Inflammatory macrophage (primary cell): ENCODE measurements around the gene GRIA4.

ENCODE experiments used
- DNase-seq, 2 donors: peaks; one replicate each; pipeline ENCODE4 v3.0.0-alpha.2; 2020 to 2022

The GRIA4 gene

GRCh38 chr11:105790840-105791239 is 181.0 kb downstream of the GRIA4 start:
- DNase-seq = no peak

- no peak for DNase-seq
Measured at GRCh38 chr11:105793092-105793491, 183.2 kb downstream of the GRIA4 start.

- DNase-seq = no peak
Measured at GRCh38 chr11:105799263-105799662, 189.4 kb downstream of the GRIA4 start.

- no peak for DNase-seq
Measured at GRCh38 chr11:105799728-105800462, 190.0 kb downstream of the GRIA4 start.

GRCh38 chr11:105802390-105802789 is 192.5 kb downstream of the GRIA4 start:
- no peak for DNase-seq

GRCh38 chr11:105811242-105811641 is 201.4 kb downstream of the GRIA4 start:
- no peak for DNase-seq

- DNase-seq = no peak
Measured at GRCh38 chr11:105821372-105821771, 211.5 kb downstream of the GRIA4 start.

GRCh38 chr11:105821781-105822180 is 211.9 kb downstream of the GRIA4 start:
- DNase-seq = no peak

- DNase-seq = no peak
Measured at GRCh38 chr11:105823495-105824033, 213.7 kb downstream of the GRIA4 start.

GRCh38 chr11:105824457-105825013 is 214.7 kb downstream of the GRIA4 start:
- no peak for DNase-seq

- no peak for DNase-seq
Measured at GRCh38 chr11:105825141-105825540, 215.3 kb downstream of the GRIA4 start.

GRCh38 chr11:105827906-105828305 is 218.0 kb downstream of the GRIA4 start:
- DNase-seq = no peak

- DNase-seq = peak; percentile 47
Measured at GRCh38 chr11:105829084-105829483, 219.2 kb downstream of the GRIA4 start.

- DNase-seq = no peak
Measured at GRCh38 chr11:105834461-105834860, 224.6 kb downstream of the GRIA4 start.

GRCh38 chr11:105838668-105839384 is 229.0 kb downstream of the GRIA4 start:
- no peak for DNase-seq

GRCh38 chr11:105840391-105840790 is 230.5 kb downstream of the GRIA4 start:
- DNase-seq = no peak

GRCh38 chr11:105852403-105852802 is 242.5 kb downstream of the GRIA4 start:
- no peak for DNase-seq

- no peak for DNase-seq
Measured at GRCh38 chr11:105854269-105854668, 244.4 kb downstream of the GRIA4 start.

- DNase-seq = no peak
Measured at GRCh38 chr11:105856954-105857353, 247.1 kb downstream of the GRIA4 start.

GRCh38 chr11:105857728-105858127 is 247.9 kb downstream of the GRIA4 start:
- DNase-seq = no peak

GRCh38 chr11:105858841-105859240 is 249.0 kb downstream of the GRIA4 start:
- no peak for DNase-seq

GRCh38 chr11:105860105-105860504 is 250.2 kb downstream of the GRIA4 start:
- DNase-seq = no peak

GRCh38 chr11:105861225-105861624 is 251.4 kb downstream of the GRIA4 start:
- no peak for DNase-seq
